SKM-1 treated with dmso at 0.1 percent for 144 hours (cell line): Measurements from ENCODE around the gene FBXW7.

Experiments used
- DNase-seq: peaks from one replicate; lab custom pipeline; 2025; ENCODE audit not compliant: unreplicated experiment; lab: John Stamatoyannopoulos, UW

The FBXW7 gene, protein sequence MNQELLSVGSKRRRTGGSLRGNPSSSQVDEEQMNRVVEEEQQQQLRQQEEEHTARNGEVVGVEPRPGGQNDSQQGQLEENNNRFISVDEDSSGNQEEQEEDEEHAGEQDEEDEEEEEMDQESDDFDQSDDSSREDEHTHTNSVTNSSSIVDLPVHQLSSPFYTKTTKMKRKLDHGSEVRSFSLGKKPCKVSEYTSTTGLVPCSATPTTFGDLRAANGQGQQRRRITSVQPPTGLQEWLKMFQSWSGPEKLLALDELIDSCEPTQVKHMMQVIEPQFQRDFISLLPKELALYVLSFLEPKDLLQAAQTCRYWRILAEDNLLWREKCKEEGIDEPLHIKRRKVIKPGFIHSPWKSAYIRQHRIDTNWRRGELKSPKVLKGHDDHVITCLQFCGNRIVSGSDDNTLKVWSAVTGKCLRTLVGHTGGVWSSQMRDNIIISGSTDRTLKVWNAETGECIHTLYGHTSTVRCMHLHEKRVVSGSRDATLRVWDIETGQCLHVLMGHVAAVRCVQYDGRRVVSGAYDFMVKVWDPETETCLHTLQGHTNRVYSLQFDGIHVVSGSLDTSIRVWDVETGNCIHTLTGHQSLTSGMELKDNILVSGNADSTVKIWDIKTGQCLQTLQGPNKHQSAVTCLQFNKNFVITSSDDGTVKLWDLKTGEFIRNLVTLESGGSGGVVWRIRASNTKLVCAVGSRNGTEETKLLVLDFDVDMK

DNA sequence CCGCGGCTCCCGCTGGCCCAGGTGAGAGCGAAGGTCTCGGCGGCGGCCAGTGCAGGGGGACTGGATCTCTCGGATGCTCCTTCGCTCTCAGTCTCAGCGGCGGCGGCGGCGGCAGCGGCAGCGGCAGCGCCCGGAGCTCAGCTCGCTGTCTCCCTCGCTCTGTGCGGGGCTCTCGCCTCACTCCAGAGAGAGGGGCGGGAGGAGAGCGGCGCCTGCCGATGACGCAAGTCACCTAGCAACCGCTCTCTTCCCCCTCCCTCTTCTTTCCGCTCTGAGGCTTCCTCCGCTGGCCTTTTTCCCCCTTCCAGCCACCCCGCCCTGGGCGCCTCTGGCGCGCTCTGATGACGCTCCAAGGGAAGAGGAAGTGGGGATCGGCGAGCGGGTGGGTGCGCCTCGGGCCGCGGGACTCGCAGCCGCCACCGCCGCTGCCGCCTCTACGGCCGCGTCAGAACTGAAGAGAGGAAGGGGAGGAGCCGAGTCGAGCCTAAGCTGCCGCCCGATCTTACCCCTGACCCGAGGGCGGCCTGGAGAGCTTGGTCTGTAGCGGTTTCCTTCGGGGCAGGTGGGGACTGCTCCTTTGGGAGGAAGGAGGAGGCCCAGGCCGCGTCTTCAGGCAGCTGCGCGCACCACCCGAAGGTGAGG is at the start of gene FBXW7:
TSS of gene FBXW7 (minus strand) at position 190 of the 642 bp plus-strand sequence. CDS start 124,289 bp downstream, outside the sequence.
- peak; percentile 99 for DNase-seq

DNA sequence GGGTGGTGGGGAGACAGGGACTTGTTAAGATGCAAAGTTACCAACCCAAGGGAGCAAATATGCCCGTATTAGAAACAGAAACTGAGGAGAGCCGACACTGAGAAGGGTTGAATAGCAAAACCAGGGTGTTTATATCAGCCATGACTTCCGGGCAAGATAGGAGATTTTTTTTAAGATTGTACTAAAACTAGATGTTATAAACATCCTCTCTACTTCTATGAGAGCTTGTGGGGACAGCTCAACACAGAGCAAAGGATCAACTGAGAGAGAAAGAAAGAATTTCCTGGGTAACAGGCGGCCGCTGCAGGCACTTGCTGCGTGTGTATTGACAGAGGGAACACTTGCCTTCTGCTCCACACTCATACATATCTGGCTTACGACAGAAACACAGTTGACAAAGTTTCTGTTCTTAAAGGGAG is 49.1 kb upstream of the FBXW7 start:
- no peak for DNase-seq

DNA sequence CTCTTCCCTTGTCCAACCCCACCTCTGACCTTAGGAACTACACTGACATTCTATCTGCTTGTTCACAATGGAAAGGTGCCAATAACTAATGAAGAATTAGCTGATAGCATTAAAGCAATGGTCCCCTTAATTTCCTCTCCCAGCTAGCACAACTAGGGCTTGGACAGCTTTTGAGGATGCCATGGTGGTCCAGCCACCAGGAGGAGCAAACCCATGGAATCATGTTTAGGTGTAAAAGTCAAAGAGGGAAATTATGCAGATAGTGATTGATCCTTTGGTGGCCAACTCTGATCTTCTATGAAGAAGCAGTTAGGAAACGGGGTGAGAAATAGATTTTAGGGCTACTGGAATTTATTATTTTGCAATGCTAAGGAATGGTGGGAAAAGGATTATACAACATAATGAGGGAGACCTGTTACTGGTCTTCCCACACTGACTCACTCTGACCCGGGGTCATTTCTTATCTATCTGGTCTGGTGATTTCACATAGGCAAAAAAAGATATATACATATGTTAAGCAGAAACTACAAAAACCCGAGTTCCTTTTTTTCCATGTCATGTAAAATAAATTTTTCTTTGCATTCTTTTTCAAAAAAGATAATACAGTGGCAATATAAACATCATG is 45.8 kb upstream of the FBXW7 start:
- DNase-seq: no peak

DNA sequence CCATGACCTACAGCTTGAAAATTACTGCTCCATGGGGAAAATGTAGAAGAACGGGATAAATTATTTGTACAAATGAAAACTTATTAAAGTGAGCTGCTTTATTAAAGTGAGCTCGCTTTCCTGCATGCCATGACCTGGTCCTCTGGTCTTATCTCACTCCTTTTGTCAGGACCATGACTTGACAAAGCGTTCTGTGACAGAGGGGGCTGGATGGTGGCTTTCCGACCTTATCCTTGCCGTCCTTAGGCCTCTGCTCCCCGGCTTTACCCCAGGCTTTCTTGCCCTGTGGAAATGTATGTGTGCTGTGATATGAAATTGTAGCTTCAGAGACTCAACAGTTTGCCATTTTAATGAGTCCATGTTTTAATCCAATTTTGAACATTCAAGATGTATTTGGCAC is 44.0 kb upstream of the FBXW7 start:
- no peak for DNase-seq

DNA sequence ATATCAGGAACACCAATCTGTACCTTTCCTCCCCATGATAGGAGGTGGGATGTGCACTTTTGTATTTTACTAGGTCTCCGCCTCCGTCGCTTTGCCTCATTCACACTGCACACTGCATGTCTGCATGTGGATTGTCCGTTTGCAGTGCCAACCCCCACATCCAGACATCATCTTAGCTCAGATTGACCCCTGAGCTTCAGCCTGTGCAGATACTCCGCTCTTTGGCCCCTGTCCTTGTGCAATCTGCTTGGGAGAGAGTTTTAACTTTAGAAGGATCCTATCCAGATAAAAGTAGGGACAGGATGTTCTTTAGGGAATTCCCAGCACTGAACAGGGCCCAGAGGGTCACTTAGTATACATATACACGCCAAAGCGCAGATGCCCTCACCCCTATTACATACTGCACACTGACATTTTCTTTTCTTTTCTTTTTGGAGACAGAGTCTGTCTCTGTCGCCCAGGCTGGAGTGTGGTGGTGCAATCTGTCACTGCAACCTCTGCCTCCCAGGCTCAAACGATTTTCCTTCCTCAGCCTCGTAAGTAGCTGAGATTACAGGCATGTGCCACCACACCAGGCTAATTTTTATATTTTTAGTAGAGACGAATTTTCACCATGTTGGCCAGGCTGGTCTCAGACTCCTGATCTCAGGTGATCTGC is 43.3 kb upstream of the FBXW7 start:
- no peak for DNase-seq

DNA sequence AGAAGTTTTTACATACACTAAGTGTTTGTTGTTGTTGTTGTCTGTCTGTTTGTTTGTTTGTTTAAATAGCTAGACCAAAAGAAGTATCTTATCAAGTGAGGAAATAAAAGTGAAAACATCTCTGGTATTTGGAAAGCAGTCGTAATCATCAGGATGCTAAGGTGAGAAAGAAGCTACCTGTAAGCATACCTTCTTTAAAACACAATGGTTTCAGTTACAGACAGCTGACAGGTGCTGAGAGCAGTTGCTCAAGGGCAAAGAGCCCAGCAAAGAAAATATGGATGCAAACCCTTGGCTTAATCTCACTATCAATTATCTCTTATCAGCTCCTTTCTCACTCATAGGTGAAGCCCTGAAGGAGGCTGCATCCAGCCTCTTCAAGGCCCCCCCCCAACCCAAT is 42.8 kb upstream of the FBXW7 start:
- DNase-seq: no peak

DNA sequence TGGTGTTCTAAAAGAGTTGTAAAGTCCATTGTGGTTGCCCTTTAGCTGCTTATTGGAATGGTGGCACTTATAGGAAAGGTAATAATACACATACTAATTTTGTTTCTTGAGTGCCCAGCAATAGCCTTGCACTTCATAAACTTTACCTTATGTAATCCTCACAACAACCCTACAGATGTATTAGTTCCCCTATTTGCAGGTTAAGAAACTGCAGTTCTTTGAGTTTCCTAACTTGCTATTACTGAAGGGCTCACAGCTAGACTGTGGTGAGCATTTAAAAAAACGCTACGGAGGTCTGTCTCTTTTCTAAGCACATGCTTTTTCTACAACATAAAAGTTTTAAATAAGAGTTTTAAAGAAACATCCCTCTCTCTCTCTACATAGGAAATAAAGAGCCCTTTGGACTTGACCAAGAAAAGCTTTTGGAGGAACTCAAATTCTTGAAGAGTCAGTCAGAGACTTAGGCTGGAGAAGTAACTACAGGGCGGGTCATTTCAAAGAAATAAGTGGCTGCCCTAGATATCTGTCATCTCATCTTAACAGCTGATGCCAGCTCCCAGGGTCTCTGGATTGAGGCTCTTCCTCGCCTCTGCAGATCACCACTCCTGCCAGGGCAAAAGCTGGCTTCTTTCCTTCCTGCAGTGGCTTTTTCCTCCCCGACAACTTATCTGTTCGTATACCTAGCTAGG is 42.0 kb upstream of the FBXW7 start:
- peak; percentile 74 for DNase-seq

DNA sequence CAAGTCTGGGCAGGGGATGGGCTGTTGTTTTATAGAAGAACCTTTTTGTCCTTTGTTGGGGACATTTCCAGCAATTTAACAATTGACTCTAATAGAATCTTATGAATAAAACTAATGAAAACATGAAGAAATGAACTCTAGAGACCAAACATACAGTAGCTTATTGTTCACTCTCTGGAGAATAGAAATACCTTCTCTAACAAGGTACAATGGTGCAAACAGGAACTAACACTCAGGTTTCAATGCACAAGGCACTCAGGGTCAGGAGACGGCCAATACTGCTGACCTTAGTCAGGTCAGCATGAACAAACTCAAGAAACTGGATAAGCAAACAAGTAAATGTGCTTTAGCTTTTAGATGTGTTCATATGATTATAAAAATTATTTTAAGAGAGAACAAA is 39.6 kb upstream of the FBXW7 start:
- DNase-seq: no peak

DNA sequence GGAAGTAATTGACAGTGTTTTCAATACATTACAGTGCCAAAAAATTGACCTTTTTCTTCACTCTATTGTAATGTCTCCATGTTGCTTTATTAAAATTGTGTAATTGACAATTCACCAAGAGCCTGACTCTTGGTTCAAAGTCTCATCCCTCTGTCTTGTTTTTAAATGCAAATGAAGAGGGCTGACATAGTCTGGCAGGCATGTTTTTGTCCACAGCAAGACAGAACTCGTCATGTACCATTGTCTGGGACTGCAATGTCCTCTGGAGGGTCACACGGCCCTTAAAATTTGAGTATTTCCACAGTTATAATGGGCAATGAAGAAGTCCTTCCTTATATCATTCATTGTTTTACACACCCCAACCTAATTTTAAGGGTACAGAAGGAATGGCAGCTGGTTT is 38.0 kb upstream of the FBXW7 start:
- DNase-seq: no peak

DNA sequence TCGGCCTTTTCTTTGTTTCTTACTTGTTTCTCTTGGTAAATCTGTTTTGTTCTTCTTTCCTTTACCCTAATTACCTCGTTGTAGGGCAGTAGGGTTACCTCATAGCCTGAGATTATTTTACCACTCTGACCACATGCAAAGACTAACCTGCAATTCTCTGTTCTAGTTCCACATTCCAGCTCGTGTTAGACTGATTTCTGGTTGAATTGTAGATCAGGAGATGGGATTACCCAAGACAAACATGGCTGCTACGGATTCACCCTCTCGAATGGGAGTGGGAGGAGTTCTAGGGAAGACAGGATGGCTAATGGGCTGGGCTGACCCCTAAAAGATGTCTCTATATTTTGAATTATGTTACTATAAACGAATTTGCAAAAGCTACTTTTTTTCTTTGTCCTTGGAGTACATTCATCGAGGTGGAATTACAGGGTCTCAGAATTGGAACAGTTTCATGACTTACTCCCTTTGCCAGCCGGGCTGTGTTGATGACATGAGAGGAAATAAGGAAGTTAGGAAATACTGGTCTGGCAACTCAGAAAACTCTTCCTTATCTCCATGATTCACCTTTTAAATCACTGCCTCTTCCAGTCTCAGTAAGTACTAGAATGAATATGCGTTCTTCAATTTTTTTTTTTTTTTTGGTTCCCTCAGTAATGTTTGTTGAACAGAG is 36.7 kb upstream of the FBXW7 start:
- DNase-seq: peak; percentile 36

DNA sequence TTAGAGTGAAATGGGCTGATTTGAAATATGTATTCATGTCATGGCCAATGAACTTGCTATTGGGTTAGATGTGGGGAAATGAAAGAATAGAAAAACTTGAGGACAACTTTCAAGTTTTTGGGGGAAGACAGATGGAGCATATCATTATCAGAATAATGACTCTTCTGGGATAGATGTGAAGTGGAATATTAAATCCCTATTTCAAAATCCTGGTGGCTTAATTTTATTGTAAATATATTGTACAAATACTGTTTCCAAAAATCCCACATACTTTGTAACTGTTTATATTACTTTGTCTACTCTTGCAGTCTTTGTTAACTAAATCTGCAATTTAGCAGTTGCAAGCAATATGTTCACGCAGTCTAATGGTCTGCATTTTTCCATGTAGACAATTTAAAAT is 35.9 kb upstream of the FBXW7 start:
- DNase-seq: no peak

DNA sequence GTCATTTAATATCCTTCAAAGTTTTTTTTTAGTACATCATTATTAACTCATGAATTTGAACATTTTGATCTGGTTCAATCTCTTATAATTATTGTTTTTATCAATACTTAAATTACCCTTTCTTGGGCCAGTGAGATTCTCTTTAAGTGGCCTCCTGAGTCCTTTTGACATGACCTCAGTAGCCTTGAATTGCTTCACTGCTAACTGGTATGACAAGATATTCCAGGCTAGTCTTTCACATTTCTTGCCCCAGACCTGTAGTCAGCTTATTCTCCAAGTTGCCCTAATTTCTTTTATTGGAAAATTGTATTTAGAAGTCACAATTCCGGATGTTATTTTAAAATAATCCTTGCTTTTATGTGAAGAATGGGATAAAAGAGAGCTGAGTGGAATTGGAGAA is 35.4 kb upstream of the FBXW7 start:
- no peak for DNase-seq

DNA sequence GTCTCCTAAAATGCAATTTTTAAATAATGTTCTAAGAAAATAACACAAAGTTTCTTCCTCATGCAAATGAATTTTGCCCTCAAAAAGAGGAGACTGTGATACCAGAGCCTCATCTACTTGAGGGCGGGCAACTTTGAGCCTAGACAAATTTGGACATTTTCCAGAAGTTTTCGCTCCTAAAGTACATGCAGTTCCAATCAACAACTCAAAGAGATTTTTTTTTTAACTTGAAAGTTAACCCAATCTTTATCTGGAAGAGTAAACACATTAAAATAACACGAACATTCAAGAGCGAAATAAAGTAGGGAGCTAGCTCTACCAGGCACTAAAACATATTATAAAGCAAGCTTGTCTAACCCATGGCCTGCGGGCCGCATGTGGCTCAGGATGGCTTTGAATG is 29.4 kb upstream of the FBXW7 start:
- DNase-seq: no peak

DNA sequence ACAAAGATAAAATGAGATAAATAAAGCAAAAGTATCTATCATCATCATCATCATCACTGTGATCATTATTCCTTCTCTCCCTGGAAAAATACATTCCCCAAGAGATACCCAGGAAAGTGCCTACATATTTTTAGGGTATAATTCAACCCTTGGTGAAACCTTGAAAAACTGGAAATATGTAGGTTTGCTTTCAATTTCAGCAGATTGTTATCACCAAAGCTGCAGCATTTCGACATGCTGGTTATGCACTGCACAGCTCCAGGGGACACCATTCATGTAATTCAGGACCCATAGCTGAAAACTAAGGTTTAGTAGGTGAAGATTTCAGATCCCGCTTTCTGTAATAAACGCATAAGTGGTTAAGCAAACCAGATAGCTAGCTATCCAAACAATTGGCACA is 28.4 kb upstream of the FBXW7 start:
- no peak for DNase-seq

DNA sequence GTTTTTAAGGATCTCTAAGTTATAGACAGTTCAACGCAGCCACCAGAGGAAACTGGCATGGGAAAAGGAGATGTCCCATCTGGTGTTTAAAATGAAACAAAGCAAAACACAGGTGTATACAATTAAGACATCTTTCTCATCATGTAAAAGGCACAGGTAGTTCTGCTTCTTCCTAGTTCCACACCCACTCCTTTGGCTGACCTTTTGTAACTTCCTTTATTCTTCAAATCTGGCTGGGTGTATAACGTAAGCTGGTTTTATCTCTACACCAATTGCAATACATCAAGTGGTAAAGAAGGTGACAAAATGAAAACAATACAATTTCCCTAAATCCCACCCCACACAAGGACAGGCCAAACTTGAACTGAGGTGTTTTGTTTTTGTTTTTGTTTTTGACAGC is 27.3 kb upstream of the FBXW7 start:
- no peak for DNase-seq

DNA sequence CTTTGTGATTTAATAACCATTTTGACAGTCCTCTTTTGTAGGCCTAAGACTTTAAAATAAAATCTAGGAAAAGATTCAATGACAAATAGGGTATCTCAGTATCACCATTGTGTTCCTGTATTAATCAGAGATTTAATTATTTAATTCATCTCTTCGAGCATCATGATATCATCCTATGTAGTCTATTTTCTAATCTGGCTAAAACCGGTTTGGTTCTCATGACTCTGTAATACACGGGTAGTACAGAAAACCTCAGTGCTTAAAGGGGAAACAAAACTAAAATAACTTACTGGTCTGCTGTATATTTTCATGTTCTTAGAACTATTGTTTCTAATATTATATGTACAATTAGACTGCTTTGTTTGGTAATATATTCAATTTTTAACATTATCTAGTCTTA is 23.7 kb upstream of the FBXW7 start:
- no peak for DNase-seq

DNA sequence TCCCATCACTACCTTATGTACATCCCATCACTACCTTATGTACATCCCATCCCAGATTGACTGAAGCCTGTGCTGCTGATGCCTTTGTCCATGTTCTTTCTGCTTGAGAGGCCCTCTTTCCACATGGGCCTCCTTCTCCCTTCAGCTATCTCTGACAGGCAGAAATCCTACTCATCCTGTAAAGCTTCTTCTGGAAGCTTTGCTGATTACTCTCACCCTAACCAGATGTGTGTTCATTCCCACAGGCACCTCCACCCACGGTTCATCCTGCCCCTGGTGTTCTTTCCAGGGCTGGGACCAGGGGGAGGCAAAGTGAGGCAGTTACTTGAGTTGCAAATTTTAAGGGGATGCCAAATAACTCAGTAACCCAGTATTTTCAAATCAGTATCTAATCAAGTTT is 22.5 kb upstream of the FBXW7 start:
- DNase-seq: no peak

DNA sequence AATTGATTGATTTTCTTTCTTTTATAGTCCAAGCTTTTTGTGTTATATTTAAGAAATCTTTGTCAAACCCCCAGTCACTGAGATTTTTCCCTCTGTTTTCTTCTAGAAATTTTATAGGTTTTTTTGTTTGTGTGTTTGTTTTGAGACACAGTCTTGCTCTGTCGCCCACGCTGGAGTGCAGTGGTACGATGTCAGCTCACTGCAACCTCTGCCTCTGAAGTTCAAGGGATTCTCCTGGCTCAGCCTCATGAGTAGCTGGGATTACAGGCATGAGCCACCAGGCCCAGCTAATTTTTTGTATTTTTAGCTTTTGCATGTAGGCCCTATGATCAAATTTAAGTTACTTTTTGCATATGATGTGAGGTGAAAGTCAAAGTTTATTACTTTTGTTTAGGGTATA is 20.9 kb upstream of the FBXW7 start:
- no peak for DNase-seq

DNA sequence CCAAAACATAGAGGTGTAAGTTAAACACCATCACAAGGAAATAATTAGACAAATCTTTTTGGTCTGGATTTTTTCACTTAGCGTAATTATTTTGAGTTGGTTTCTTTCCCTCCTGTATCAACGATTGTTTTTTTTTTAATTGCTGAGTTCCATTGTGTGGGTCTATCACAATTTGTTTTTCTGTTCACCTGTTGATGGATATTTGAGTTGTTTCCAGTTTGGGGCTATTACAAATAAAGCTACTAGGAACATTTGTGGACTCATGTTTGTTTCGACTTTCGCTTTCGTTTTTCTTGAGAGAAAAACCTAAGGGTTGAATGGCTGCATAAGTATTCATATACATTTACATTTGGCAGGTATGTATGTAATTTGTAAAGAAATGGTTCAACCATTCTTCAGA is 20.4 kb upstream of the FBXW7 start:
- DNase-seq: no peak

DNA sequence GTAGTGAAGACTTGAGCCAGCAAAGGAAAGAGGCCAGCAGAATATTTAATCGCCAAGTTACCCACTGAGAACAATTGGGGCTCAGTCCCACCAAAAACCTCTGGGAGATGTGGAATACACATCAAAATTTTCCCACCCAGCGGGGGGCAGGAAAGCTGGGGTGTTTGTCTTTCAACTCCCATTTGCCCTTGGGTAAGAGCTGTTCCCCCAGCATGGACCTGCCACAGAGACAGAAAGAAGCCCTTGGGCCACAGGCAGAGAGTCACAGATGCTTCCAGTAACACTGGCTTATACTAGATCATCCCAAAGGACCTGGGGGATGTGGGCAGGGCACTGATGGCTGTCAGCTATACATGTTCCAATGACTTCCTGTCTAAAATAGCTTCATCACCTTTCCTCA is 18.9 kb upstream of the FBXW7 start:
- DNase-seq: no peak
